GM19324 (cell line): ENCODE measurements around the gene HECA.
"Not testable (repeated sequence)": the region's sequence is repeated elsewhere in the genome, so short reads cannot be mapped to it uniquely, and the experiment has no call there.

Experiments
- ATAC-seq: cut with Tn5 transposase; IDR thresholded peaks from one replicate; pipeline ENCODE4 v1.9.1; 2021; ENCODE audit warnings: mild to moderate bottlenecking, moderate library complexity; ENCODE audit not compliant: unreplicated experiment, low FRiP score

HECA gene

GRCh38 chr6:139198529-139199288 is 63.8 kb downstream of the HECA start:
- no peak for ATAC-seq

DNA sequence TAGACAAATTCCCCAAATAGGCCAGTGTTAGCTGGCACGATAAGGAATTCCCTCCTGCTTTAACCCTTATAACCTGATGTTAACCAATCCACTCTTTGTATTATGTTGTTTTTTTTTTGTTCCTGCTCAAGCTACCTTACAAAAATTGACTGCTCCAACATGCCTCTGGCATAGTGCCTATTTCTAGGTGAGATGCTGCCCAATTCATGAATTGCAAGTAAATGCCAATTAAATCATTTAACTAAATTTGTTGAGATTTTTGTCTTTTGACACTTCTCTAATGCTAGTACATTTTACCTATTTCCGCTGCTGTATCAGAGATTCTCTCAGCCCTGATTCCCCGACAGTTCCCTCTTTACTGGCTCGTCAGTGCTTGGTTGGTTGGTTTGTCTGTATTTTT is 66.5 kb downstream of the HECA start:
- ATAC-seq = no peak

DNA sequence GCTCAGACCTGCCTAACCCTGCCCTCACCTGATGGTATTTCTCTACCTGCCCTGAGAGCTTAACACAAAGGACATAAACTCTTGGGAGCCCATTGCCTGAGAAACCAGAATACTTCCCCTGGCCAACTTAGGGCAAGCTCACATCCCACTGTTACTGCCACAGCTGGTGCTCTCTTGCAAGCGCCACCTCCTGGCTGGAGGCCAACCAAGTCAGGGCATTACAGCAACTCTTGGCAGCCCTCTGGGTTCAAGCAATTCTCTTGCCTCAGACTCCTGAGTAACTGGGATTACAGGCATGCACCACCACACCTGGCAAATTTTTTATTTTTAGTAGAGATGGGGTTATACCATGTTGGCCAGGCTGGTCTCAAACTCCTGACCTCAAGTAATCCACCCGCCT is 70.1 kb downstream of the HECA start:
- ATAC-seq = no peak

GRCh38 chr6:139205843-139206242 is 71.0 kb downstream of the HECA start:
- ATAC-seq = no peak

GRCh38 chr6:139210766-139211165 is 75.9 kb downstream of the HECA start:
- ATAC-seq = not testable (repeated sequence)

DNA sequence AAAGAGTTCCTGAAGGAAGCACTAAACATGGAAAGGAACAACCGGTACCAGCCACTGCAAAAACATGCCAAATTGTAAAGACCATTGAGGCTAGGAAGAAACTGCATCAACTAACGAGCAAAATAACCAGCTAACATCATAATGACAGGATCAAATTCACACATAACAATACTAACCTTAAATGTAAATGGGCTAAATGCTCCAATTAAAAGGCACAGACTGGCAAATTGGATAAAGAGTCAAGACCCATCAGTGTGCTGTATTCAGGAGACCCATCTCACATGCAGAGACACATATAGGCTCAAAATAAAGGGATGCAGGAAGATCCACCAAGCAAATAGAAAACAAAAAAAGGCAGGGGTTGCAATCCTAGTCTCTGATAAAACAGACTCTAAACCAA is 77.6 kb downstream of the HECA start:
- not testable (repeated sequence) for ATAC-seq

- peak; percentile 100 for ATAC-seq
Observed at GRCh38 chr6:139219271-139219729, 84.4 kb downstream of the HECA start.

- no peak for ATAC-seq
Observed at GRCh38 chr6:139219746-139220145, 84.9 kb downstream of the HECA start.

DNA sequence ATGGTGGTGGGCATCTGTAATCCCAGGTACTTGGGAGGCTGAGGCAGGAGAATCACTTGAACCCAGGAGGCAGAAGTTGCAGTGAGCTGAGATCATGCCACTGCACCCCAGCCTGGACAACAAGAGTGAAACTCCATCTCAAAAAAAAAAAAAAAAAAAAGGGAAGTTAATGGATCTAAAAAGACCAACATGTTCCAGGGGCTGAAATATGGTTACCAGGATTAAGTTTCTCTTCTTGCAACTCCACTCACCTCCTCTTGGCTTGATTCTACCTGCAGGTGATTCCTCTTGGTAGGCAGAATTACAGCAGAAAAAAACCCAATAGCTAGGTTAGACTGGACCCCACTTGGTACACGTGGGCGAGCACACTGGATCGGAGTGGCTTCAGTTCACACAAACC is 93.5 kb downstream of the HECA start:
- not testable (repeated sequence) for ATAC-seq
